T-helper 1 cell (primary cell): Measurements from ENCODE around the gene TTC34.
A peak's percentile ranks its signal among the peaks of the same experiment; 100 is the strongest.

Source experiments
- DNase-seq, 5 donors: peaks; one replicate each; pipeline ENCODE4 v3.0.0-alpha.2; 2012 to 2020

TTC34 gene

DNA sequence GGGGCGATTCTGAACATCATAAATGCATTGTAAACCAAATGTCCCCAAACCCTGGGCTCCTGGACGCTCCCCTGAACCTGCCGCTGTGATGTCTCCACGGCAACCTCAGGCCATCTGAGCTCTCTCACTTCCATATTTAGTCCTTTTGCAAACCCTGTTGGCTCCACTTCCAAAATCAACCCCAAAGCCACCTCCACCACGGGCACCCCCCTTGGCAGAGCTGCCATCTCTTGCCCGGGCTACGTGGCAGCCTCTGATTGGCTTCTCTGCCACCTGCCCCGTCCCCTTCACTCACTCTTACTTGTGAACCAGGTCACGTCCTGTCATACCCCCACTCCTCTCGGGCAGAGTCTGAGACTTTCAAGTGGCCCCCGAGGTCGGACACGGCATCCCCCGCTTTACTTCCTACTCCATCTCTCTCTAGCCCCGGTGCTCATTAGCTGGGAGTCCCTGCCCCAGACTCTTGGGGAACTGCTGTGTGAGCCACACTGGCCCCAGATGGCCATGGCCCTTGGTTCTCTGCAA, 199.1 kb downstream of the TTC34 start:
- no peak for DNase-seq

DNA sequence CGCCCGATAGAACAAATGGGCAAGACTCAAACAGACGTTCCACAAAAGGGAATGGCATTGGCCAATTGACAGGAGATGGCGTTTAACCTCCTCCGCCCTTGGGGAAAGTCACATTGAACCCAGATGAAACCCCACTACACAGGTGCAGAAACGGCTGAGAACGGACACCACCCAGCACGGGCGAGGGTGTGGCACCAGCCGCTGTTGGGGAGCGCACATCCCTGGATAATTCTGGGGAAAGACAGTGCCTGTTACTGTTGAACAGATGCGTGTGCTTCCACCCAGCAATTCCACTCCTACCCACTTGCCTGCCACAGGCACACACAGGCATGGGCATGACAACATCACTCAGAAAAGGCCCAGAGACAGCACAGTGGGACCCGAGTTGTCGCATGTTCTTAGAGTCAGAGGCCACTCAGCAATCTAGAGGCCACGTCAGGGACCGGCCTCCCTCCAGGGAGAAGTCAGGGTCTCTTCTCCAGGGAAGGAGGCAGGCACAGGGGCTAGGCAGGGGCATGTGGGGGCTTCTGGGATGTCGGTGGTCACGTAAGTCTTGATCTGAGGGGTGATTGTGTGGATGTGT, 199.7 kb downstream of the TTC34 start:
- DNase-seq = no peak

DNA sequence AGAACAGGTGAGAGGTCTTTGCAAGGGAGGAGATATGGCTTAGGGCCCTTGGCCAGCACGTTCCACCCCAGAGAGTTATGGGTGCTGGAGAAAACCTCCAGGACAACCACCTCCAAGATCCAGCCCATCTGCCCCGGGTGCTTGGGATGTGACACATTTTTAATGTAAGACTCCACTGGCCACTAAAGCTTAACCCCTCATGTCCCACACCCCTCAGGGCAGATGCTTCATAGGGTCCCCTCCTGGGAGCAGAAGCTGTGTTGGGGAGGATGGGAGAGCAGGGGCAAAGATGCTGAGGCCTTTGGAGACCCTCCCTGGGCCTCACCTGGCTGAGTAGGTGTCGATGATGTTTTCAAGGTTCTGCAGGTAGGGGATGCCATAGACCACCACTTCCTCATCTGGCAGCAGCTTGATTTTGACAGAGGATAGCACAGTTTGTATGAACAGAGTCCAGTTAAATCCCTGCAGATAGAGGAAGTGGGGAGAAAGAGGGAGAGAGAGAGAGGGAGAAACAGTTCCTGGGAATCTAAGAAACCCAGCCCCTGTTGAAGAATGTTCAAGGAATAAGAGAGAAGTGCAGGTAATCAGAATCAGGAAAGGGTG, 203.1 kb downstream of the TTC34 start:
- no peak for DNase-seq

- DNase-seq = no peak
Observed at GRCh38 chr1:2597441-2598328, 203.8 kb downstream of the TTC34 start.

DNA sequence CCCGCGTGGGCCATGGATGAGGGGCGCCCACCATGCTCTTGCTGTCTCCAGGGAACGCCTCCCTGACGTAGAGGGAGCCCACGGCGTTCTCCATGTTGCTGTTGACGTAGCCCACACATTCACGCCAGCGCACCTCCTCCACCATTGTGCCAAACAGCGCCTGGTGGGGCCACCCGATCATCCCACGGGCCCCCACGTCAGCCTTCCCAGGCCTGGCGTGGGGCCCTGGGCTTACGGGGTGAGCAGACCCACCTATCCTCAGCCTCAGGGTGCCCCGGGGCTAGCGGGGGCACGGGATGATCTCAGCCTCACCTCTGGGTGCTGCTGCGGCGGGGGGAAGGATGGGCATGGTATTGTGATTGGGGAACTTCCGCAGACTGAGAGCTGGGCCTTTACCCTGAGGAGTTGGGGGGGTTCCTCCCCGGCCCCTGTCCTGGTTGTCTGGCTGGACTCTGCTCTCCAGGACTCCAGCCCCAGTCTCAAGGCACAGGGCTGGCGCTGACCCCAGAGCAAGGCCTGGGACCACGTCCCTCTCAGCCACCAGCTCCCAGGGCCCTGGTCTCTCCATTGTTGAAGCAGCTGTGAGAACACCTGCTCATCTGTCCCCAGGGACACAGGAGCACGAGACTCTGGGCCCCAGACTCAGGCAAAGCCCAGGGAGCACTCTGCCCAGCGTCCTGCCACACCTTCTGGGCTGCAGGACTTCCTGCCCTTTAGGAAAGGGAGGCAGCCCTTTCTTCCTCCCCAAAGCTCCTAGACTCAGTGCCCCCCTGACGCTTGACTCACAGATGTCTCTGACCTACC, 204.8 kb downstream of the TTC34 start:
- DNase-seq = no peak

- no peak for DNase-seq
Observed at GRCh38 chr1:2595812-2596529, 205.5 kb downstream of the TTC34 start.

- no peak for DNase-seq
Observed at GRCh38 chr1:2595261-2595811, 206.2 kb downstream of the TTC34 start.

DNA sequence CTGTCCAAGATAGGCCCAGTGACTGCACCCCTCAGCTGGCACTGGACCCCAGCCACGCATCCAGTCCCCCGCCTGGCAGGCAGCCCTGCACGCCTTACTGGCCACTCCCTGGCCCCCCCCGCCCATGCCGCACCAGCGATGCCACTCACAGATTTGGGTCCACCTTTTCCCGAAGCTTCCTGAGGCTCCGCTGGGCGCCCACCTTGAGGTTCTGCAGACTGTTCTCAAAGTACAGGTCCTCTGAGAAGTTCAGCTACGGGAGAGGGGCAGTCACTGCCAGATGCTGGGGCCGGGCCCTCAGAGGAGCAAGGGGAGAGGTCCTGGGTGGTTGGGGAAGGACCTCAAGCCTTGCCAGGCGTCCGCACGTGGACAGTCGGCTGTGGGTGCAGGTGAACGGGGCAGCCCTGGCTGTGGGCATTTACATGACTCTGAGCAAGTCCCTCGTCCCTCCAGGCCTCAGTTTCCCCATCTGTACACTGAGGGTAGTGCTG, 206.8 kb downstream of the TTC34 start:
- DNase-seq = peak in 1 of 5 donors; percentile 6

DNA sequence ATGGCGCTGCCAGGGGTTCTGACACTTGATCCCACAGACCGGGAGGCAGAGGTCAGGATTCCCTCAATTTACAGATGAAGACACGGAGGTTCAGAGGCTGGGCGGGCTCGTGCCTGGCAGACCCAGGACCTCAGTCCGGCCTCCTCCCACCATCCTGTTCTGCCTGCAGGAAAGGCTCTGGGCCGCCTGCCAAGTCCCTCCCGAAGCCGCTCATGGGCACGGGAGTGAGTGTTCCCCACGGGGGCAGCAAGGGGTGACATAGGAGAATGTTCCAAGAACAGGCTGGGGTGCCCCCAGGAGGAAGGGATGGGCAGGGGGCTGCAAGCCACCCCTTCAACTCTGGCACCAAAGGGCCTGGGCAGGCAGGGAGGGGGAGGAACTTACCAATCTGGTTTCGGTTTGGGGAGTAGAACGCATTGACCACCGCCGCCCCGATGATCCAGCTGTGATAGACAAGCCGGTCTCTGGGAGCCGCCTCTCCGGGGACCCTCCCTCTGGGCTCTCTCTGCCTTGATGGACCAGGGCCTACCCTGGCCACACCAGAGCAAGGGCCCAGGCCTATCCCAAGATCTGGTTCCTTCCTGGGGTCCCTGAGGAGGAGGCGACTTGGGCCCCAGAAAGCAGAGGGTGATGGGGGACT, 207.4 kb downstream of the TTC34 start:
- peak in 1 of 5 donors; percentile 7 for DNase-seq

GRCh38 chr1:2593251-2593878, 208.1 kb downstream of the TTC34 start:
- DNase-seq = peak in 1 of 5 donors; percentile 11

GRCh38 chr1:2592672-2593071, 208.8 kb downstream of the TTC34 start:
- peak in 1 of 5 donors; percentile 8 for DNase-seq

- DNase-seq = no peak
Observed at GRCh38 chr1:2591581-2592261, 209.8 kb downstream of the TTC34 start.

DNA sequence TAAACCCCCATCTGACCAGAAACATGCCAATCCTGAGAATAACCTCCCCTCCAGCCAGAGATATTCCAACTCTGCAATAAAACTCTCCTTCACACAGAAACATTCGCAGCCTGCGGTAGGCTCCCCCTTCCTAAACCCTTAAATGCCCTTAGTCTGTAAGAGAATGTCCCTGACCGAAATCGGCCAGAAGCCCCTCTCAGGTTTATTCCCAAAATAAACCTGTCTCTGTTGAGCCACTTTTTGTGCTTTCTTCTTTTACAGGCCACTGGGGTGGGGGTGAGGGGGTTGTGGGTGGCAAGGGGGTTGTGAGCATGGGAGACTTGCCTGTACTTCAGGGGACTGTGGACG, 210.3 kb downstream of the TTC34 start:
- DNase-seq = no peak

- DNase-seq = peak in 1 of 5 donors; percentile 2
Observed at GRCh38 chr1:2590233-2591141, 211.0 kb downstream of the TTC34 start.

DNA sequence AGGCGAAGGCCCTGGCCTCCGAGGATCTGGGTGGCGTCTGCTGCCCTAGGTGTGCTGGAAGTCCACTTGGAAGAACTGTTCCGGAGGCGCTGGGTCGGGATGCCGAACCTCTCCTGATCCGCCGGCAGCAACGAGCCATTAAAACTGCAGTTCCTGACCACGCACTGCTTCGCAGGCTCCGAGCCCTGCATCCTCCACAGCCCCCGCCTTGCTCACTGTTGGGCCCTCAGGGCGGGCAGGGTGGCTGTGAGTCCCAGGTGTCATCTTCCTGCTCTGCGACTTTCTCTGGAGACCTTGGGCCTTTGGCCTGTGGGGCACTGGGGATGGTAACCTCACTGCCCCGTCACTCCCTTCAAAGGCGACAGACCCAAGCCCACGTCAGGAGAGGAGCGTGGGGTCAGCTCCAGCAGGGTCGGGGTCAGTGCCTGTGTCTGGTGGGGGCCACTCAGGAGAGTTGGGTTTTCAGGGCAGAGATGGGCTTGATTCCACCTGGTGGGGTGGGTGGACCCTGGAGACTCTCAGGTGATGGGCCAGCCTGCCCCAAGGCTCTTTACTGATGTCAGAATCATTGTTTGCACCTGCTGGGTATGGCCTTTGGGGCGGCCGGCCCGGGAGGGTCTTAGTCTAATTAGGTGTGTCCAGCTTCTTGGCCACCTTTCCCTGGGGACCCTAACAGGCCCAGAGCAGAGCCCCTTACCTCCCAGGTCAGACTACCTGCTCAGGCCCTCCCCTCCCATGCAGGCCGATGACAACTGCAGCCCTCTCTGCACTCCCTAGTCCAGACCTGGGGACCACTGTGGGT, 211.9 kb downstream of the TTC34 start:
- DNase-seq = no peak

DNA sequence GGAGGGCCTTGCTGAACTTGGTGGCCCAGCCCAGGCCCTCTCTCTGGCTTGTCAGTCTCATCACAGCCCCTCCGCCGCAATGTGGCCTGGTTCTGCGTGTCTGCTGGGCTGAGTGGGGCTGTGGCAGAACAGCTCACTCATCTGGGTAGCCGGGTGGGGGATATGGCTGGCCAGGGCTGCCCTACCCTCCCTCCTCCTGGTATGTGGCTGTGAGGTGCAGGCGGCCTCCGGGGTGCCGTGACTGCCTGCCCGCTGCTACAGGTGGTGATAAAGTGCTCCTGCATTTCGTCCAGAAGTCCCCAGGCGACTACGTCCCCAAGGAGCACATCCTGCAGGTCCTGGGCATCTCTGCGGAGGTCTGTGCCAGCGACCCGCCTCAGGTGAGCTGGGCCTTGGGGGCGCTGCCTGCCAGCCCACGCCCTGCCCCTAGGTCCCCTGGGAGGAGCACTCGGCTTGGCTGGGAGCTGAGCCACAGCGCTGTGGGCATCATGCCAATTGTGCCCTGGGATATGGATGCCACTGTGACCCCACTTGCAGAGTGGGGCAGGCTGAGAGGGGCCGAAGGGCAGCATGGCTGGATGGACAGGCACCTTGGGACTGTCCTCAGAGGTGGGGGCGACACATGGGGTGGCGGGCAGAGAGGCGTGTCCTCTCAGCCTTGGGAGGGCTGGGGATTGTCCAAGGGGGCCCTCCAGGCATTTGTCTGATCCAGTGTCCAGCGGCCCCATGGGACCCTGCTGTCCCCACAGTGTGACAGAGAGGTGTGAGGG, 212.6 kb downstream of the TTC34 start:
- DNase-seq = no peak
